Endothelial cell of umbilical vein (primary cell): Measurements from ENCODE around the gene SNCA. TPM values are rescaled to one million over a fixed set of nuclear protein-coding genes. Genes with fewer than 3 reads are reported as not detected.

Experiments used
- BruUV-seq: library from RNA; stranded (reverse); fragments of 400-500 nt; replicated peaks from 2 replicates; lab custom pipeline; 2021; lab: Mats Ljungman, UMichigan
- CTCF ChIA-PET: fragments of 300-600, 350-600 bp; sonication (Branson Sonifier 250); formaldehyde crosslinking; loops from one replicate; lab custom pipeline; 2021; ENCODE audit warnings: antibody characterized with exemption, inconsistent platforms; lab: Charles Lee
- POLR2A ChIA-PET: fragments of 300-600, 350-600 bp; sonication (Branson Sonifier 250); formaldehyde crosslinking; loops from one replicate; lab custom pipeline; 2021; ENCODE audit warnings: antibody characterized with exemption, inconsistent platforms; lab: Charles Lee
- DNase-seq: peaks from one replicate; pipeline ENCODE4 v3.0.0-alpha.2; 2011; ENCODE audit warnings: low read depth, low spot score
- FAIRE-seq: peaks from 2 replicates; lab custom pipeline; 2011; peaks lifted over from hg19 to GRCh38; lab: Jason Lieb, UNC
- H2AFZ ChIP-seq: 2 replicates; pipeline ENCODE4 v1.6.0; 2012; ENCODE audit warnings: low read depth, low read length, control low read depth, inconsistent platforms
- H3K27ac ChIP-seq: 2 replicates; pipeline ENCODE4 v1.5.1; 2011; ENCODE audit warnings: low read depth, mild to moderate bottlenecking, control low read depth, low read length, moderate library complexity; ENCODE audit not compliant: insufficient read depth
- H3K27me3 ChIP-seq, 2 experiments: 2 replicates each; pipeline versions ENCODE4 v1.6.0 to v1.6.1; 2011; ENCODE audit warnings: low read length in 2 of 2, mixed read lengths in 1 of 2; ENCODE audit not compliant: control insufficient read depth in 2 of 2, insufficient read depth in 2 of 2
- H3K36me3 ChIP-seq, 2 experiments: 2 replicates in 1 of 2; 3 replicates in 1 of 2; pipeline ENCODE4 v1.5.1; 2011; ENCODE audit warnings: low read length in 2 of 2, mild to moderate bottlenecking in 1 of 2, moderate library complexity in 1 of 2; ENCODE audit not compliant: control insufficient read depth in 2 of 2, insufficient read depth in 2 of 2; ENCODE audit errors: extremely low read depth in 1 of 2
- H3K4me1 ChIP-seq: 3 replicates; pipeline ENCODE4 v1.5.1; 2011; ENCODE audit warnings: mild to moderate bottlenecking, low read length; ENCODE audit not compliant: control insufficient read depth, insufficient read depth; ENCODE audit errors: extremely low read depth
- H3K4me2 ChIP-seq: 2 replicates; pipeline ENCODE4 v1.6.1; 2011; ENCODE audit warnings: low read length, control low read depth, mixed read lengths; ENCODE audit not compliant: insufficient read depth
- H3K4me3 ChIP-seq, 3 experiments: fragments of 200-600 bp in 1 of 3; sonication (generic), shearing (Covaris generic) in 1 of 3; replicated peaks in 1 of 3; 2 replicates each; pipeline ENCODE4 v1.5.1; 2011 to 2016; ENCODE audit warnings: control low read depth in 3 of 3, low read length in 3 of 3, mild to moderate bottlenecking in 2 of 3, inconsistent platforms in 1 of 3, low read depth in 1 of 3, moderate library complexity in 1 of 3; ENCODE audit not compliant: insufficient read depth in 1 of 3
- H3K79me2 ChIP-seq: 2 replicates; pipeline ENCODE4 v1.6.0; 2012; ENCODE audit warnings: low read length, inconsistent platforms; ENCODE audit not compliant: control insufficient read depth, insufficient read depth
- H3K9ac ChIP-seq: replicated peaks from 2 replicates; pipeline ENCODE3; 2011; ENCODE audit warnings: low read length, control low read depth; ENCODE audit not compliant: insufficient read depth; ENCODE audit errors: extremely low read depth
- H3K9me1 ChIP-seq: replicated peaks from 3 replicates; pipeline ENCODE4 v1.6.0; 2011; ENCODE audit warnings: mild to moderate bottlenecking, low read length; ENCODE audit not compliant: control insufficient read depth, insufficient read depth; ENCODE audit errors: extremely low read depth
- H3K9me3 ChIP-seq: replicated peaks from 2 replicates; pipeline ENCODE4 v1.5.1; 2012; ENCODE audit warnings: low read length, inconsistent platforms; ENCODE audit not compliant: control insufficient read depth, insufficient read depth
- H4K20me1 ChIP-seq: replicated peaks from 2 replicates; pipeline ENCODE3; 2011; ENCODE audit warnings: mild to moderate bottlenecking, low read length; ENCODE audit not compliant: control insufficient read depth, insufficient read depth; ENCODE audit errors: extremely low read depth
- EZH2 ChIP-seq: IDR thresholded peaks from 2 replicates; pipeline ENCODE4 v1.6.1; 2012; ENCODE audit warnings: borderline replicate concordance, low read depth, mild to moderate bottlenecking, moderate library complexity, low read length, inconsistent platforms; ENCODE audit not compliant: severe bottlenecking
- FOS ChIP-seq: IDR thresholded peaks from 2 replicates; pipeline ENCODE4 v1.6.1; 2011; ENCODE audit warnings: mild to moderate bottlenecking, low read length, moderate library complexity, borderline replicate concordance; ENCODE audit not compliant: insufficient read depth
- GATA2 ChIP-seq: IDR thresholded peaks from 2 replicates; pipeline ENCODE4 v1.7.0; 2011; ENCODE audit warnings: low read depth, mild to moderate bottlenecking, moderate library complexity, mixed read lengths, low read length; ENCODE audit not compliant: insufficient read length, insufficient read depth
- JUN ChIP-seq: IDR thresholded peaks from 2 replicates; pipeline ENCODE4 v1.6.1; 2011; ENCODE audit warnings: borderline replicate concordance, low read depth; ENCODE audit not compliant: insufficient read length, insufficient read depth
- MYC ChIP-seq: IDR thresholded peaks from one replicate; pipeline ENCODE4 v1.6.1; 2011; ENCODE audit warnings: mild to moderate bottlenecking, low read depth, low read length
- POLR2A ChIP-seq: IDR thresholded peaks from 2 replicates; pipeline ENCODE4 v1.6.1; 2012; ENCODE audit warnings: low read depth, mild to moderate bottlenecking, control low read depth, low read length
- POLR2AphosphoS5 ChIP-seq: IDR thresholded peaks from 2 replicates; pipeline ENCODE4 v1.6.1; 2012; ENCODE audit warnings: low read depth, mild to moderate bottlenecking, control low read depth, low read length, moderate library complexity; ENCODE audit not compliant: insufficient read depth
- dilution Hi-C: fragments of 300-500 bp; cut with MboI; formaldehyde crosslinking; loops from one replicate; pipeline ENCODE4 v1.15.0; 2019; ENCODE audit warnings: low sequenced_read_pairs; ENCODE audit not compliant: extremely low pct_ligation_motif_present
- intact Hi-C: fragments of 100-400 bp; cut with micrococcal nuclease; formaldehyde crosslinking; loops from one replicate; pipeline ENCODE4 v1.10.0; 2022
- polyA plus RNA-seq, 4 experiments: library from polyadenylated mRNA; depleted of rRNA in 3 of 4; stranded (reverse) in 3 of 4; unstranded in 1 of 4; fragments of >200 nt; gene quantifications; 2 replicates each; pipeline versions ENCODE4 v1.2.1 to v1.2.3, GENCODE V29; 2011 to 2012; ENCODE audit warnings: missing spikeins in 1 of 4
- total RNA-seq: library from RNA; stranded (reverse); gene quantifications from 2 replicates; pipeline ENCODE4 v1.2.3, GENCODE V29; 2021
- TF ChIP-seq, protein P1 (sequence below): IDR thresholded peaks from 2 replicates; pipeline ENCODE4 v1.6.1; 2011; ENCODE audit not compliant: insufficient read depth, insufficient read length
- TF ChIP-seq, protein P2 (sequence below), 2 donors: IDR thresholded peaks; 1 replicate in 1 of 2; 2 replicates in 1 of 2; pipeline ENCODE4 v1.5.1; 2011; ENCODE audit warnings: low read length in 2 of 2, mild to moderate bottlenecking in 2 of 2, moderate library complexity in 2 of 2, control low read depth in 1 of 2, inconsistent platforms in 1 of 2, low read depth in 1 of 2; ENCODE audit not compliant: insufficient read depth in 1 of 2; ENCODE audit errors: extremely low read depth in 1 of 2

The SNCA gene
- total and polyA plus RNA-seq, 2 donors (not counting 3 experiments of a cell fraction or from before 2014, with no cell fraction given) = 76.8 to 116 TPM

DNA sequence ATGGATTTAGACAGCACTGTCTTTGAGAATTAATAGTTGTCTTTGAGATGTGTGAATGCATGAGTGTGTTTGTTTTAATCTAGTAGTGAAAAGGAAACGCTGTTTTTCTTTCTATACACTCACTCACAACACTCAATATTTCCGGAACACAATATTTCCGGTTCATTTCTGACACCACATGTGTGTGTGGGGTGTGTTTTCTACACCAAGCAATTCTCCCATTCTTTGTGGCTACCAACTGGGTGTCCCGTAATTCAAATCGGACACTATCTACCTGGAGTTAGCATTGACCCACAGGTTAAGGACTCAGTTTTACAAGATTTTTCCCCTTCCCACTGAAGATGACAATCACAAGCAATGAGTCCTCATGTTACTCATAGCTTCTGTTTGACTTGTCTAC, 113.9 kb downstream of the SNCA start:
- H4K20me1 ChIP-seq = no peaks in the 10 kb centered on the region
- no peaks in the 10 kb centered on the region for H3K27me3 ChIP-seq
- peak overlapping the region; percentile 67 for H3K27ac ChIP-seq
- intact Hi-C loops (loop anchor here (5.0 to 10.0 kb wide), 2 partner anchors 172 to 236 kb away; partner anchors contain the start of gene MMRN1), dilution Hi-C loops (no loop called here)
- POLR2A ChIA-PET = no interaction called here
- CTCF ChIA-PET = interaction anchor here (0.7 to 2.5 kb wide), 7 partner anchors 11 to 237 kb away, joined by 3 to 8 read pairs (median 4); no protein-coding TSS in a partner anchor
- H2AFZ ChIP-seq = no peak overlapping the region
- no peak for TF ChIP-seq MYC
- TF ChIP-seq, protein P1, sequence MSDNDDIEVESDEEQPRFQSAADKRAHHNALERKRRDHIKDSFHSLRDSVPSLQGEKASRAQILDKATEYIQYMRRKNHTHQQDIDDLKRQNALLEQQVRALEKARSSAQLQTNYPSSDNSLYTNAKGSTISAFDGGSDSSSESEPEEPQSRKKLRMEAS = no peak
- no peak for TF ChIP-seq FOS
- TF ChIP-seq EZH2 = no peak
- TF ChIP-seq GATA2 = no peak
- TF ChIP-seq, protein P2, sequence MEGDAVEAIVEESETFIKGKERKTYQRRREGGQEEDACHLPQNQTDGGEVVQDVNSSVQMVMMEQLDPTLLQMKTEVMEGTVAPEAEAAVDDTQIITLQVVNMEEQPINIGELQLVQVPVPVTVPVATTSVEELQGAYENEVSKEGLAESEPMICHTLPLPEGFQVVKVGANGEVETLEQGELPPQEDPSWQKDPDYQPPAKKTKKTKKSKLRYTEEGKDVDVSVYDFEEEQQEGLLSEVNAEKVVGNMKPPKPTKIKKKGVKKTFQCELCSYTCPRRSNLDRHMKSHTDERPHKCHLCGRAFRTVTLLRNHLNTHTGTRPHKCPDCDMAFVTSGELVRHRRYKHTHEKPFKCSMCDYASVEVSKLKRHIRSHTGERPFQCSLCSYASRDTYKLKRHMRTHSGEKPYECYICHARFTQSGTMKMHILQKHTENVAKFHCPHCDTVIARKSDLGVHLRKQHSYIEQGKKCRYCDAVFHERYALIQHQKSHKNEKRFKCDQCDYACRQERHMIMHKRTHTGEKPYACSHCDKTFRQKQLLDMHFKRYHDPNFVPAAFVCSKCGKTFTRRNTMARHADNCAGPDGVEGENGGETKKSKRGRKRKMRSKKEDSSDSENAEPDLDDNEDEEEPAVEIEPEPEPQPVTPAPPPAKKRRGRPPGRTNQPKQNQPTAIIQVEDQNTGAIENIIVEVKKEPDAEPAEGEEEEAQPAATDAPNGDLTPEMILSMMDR (IDR thresholded peaks at IDR 0.05; ENCODE audit: extremely low read depth in 1 of 2, insufficient read depth in 1 of 2, low read depth in 1 of 2, low read length in 2 of 2) = no peak
- TF ChIP-seq POLR2AphosphoS5 = no peak
- TF ChIP-seq JUN = no peak
- TF ChIP-seq POLR2A = no peak
- DNase-seq = peak; percentile 59
- H3K4me1 ChIP-seq = peaks cover 28% of the 10 kb centered on the region
- H3K9me1 ChIP-seq = no peaks in the 10 kb centered on the region
- H3K79me2 ChIP-seq = no peaks in the 10 kb centered on the region
- no peak for FAIRE-seq
- H3K9me3 ChIP-seq = no peaks in the 10 kb centered on the region
- H3K9ac ChIP-seq = no peak overlapping the region
- peaks cover 3 to 5% of the 10 kb centered on the region in 2 experiments for H3K36me3 ChIP-seq
- peak overlapping the region; percentile 44 for H3K4me2 ChIP-seq
- no peak overlapping the region for H3K4me3 ChIP-seq
- no TSS peak for BruUV-seq
